DMS114 treated with DMSO at 0.1 percent for 48 hours (cell line): ENCODE results near the gene FAM136A.
A peak's percentile ranks its signal among the peaks of the same experiment; 100 is the strongest.
"Not testable (repeated sequence)": the region's sequence is repeated elsewhere in the genome, so short reads cannot be mapped to it uniquely, and the experiment has no call there.

ENCODE experiments used
- DNase-seq: peaks from one replicate; lab custom pipeline; 2025; ENCODE audit not compliant: unreplicated experiment; lab: John Stamatoyannopoulos, UW

The FAM136A gene

DNA sequence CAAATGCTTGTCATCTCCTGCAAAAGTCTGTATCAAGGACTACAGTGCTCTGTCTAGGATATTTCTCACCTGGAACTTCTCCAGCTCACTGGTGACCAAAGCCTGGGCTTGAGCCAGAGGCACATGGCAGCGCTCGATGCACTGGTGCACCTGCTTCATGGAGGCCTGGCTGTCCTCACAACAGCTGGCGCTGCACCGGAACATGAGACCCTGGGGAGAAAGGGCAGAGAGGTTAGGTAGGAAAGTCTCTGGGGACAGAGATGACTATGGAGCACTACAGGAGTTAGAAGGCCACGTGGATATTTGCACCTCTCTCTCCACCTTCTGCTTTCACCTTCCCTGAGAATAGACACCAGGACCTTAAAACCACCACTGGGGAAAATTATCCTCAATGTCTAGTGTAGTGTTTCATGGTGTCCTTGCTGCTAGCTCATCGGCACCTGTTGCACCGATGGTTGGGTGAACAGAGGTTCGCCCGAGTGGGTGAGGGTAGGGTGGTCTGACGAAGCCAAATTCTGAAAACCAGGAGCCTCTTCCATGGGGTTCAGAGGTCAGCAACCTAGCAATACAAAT, 1.0 kb downstream of the FAM136A start:
- no peak for DNase-seq

DNA sequence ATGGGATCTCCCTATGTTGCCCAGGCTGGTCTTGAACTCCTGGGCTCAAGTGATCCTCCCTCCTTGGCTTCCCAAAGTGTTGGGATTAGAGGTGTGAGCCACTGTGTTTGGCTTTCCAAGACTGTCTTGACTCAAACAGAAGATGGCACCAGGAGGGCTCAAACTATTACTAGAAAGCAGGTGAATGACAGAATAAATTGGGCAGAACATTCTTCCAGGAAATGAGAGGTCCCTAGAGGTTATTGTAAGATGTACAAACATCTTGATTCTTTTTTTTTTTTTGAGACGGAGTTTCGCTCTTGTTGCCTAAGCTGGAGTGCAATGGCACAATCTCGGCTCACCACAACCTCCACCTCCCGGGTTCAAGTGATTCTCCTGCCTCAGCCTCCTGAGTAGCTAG, 4.0 kb downstream of the FAM136A start:
- not testable (repeated sequence) for DNase-seq

DNA sequence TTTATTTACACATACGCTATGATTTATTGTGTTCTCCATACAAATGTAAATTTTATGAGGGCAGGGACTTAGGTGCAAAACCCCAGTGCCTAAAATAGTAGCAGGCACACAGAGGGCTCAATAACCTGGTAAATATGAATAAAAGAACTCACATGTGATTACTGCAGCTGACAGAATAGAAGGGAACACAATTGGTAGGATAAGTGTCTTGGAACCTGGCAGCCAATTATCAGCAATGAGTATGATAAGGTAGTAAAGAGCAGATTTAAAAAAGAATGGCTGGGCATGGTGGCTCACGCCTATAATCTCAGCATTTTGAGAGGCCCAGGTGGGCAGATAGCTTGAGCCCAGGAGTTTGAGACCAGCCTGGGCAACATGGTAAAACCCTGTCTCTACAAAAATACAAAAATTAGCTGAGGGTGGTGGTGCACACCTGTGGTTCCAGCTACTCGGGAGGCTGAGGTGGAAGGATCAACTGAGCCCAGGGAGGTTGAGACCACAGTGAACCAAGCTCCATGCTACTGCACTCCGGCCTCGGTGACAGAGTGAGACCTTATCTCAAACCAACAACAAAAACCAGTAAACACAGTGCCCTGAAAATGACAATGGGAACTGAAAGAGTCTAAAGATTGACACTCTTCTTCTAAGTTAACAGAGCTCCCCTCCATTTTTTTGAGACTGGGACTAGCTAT, 18.2 kb downstream of the FAM136A start:
- no peak for DNase-seq

DNA sequence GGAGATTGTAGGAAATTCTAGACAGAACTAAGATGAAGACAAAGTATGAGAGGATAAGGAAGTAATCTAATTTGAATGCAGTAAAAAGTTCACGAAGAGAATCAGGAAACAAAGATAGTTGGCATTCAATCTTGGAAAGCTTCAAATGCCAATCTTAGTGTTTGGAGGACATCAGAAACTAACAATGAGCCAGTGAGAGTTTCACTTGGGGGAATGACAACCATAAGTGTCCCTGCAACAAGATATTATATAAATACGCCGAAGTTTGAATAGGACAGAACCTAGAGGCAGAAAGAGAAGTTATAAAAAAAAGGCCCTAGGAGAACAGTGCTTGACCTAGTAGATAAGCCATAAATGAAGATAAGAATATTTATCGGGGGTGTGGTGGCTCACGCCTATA, 19.4 kb downstream of the FAM136A start:
- no peak for DNase-seq

DNA sequence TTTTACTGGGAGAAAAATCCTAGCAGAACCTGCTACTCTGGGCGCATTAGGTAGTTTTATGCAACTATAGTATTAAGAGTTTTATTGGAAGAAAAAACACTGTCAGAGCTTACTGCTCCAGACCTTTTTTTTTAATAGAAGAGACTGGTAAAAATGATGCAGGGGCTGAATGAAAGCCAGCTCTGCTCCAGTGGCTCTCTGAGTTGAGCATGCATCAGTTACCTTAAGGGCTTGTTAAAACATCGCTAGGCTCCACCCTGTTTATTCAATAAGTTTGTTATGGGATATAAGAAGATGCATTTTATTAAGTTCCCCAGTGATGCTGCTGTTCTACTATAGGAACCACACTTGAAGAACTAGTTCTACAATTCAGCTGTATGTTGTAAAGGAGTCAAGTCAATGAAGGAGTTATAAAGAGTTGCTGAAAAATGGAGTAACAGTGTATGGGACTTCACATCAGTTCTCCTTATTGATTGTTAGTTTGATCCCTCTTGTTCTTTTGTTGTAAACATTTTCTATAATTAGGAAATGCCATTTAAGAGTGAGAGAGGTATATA, 21.5 kb downstream of the FAM136A start:
- DNase-seq: no peak

DNA sequence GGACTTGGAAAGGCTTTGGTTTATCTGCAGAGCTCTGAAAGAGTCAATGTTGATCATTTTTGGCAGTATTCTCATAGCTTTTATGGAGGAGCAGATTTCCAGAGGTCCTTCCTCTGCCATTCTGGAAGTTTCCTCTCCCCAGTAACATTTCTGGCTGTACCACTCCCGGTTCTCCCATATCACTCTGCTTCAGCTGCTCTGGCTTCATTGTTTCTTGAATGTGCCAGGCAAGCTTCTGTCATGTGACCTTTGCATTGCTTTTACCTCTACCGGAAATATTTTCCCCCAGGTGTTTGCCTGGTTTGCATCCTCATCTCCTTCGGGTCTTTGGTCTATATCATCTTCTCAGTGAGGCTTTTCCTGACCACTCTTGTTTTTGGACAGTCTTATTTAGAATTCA, 31.5 kb downstream of the FAM136A start:
- DNase-seq: no peak

DNA sequence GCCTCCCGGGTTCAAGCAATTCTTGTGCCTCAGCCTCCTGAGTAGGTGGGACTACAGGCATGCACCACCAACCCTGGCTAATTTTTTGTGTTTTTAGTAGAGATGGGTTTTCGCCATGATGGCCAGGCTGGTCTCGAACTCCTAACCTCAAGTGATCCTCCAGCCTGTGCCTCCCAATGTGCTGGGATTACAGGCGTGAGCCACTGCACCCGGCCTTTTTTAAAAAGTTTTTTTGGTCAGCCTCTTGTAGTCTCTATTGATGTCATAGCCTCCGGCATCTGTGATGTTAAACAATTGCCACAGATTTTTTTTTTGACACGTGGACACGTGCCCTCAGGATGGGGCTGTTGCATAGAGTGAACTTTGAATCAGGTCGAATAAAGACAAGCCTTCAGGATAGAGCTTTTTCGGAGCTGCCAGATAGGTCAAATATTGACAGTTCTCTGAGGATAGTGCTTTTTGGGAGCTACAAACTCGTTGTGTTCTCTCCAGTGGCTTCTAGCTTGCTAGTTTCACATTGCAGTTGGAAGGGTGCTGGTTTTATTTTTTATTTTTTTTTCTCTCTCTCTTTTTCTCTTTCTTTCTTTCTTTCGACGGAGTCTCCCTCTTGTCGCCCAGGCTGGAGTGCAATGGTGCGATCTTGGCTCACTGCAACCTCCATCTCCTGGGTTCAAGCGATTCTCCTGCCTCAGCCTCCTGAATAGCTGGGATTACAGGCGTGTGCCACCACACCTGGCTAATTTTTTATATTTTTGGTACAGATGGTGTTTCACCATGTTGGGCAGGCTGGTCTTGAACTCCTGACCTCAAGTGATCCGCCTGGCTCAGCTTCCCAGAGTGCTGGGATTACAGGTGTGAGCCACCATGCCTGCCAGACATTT, 32.2 kb downstream of the FAM136A start:
- DNase-seq: not testable (repeated sequence)

DNA sequence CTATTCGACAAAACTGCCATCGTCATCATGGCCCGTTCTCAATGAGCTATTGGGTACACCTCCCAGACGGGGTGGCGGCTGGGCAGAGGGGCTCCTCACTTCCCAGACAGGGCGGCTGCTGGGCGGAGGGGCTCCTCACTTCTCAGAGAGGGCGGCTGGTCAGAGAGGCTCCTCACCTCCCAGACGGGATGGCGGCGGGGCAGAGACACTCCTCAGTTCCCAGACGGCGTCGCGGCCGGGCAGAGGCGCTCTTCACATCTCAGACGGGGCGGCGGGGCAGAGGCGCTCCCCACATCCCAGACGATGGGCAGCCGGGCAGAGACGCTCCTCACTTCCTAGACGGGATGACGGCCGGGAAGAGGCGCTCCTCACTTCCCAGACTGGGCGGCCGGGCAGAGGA, 34.9 kb downstream of the FAM136A start:
- DNase-seq: not testable (repeated sequence)

DNA sequence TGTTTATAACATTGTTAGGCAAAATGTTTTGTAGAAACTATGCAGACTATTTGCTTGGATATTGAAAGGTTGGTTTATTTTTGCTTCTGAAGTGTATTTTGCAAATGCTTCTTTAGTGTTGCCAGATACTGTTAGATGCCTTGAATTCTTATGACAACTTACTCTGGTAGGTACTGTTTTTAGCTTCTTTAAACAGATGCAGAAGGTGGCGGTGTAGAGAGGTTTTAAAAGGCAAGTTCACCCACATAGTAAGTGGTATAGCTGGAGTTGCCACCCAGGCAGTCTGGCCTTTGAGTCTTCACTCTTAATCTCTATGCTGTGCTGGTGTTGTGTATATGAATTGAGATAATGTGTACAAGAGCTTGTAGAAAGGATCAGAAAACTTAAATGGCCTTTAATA, 40.4 kb downstream of the FAM136A start:
- DNase-seq: no peak

DNA sequence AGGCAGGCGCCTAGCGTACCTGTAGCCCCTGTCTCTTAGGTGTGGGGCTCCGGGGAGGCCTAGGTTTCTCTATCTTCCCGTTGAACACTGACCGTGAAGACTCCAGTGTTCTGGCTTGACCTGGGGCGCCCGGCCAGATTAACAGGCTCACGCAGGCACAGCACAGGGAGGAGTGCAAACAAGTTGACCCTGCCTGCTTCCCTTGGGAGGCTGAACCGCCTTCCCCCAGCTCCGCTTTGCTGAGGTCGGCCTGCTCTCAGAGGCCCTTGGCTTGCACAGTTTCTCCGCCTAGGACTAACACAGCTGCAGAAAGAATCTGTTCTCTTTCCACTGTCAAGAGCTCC, 43.4 kb downstream of the FAM136A start:
- DNase-seq: no peak

DNA sequence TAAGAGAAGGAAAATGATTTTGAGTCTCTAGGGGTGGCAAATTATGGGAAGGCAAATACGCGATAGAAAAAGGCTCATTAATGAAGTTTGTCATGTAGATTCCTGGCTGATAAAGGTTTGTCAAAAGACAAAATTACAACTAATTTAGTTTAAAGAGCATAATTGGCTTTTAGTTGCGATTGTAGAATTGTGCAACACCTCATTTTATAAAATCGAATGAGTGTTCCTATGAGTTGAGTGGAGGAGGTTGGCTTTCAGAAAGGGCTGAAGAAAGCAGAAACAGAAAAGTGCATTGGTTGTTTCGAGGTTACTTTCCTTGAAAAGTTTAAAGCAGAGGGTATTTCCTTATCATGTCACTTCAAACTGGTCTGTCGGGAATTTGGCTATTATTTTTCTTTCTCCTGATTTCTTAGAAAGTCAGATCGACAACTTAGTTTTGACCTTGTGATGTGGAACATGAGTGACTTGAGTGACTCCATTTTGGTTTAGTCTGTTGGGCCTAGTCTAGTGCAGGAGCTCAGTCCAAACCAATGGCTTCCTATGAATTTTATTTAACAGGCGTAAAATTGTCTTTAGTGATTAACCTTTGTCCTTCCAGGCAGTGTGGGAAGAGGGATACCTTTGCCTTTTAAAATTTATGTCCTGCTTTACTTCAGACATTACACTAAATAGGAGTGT, 46.1 kb downstream of the FAM136A start:
- no peak for DNase-seq

DNA sequence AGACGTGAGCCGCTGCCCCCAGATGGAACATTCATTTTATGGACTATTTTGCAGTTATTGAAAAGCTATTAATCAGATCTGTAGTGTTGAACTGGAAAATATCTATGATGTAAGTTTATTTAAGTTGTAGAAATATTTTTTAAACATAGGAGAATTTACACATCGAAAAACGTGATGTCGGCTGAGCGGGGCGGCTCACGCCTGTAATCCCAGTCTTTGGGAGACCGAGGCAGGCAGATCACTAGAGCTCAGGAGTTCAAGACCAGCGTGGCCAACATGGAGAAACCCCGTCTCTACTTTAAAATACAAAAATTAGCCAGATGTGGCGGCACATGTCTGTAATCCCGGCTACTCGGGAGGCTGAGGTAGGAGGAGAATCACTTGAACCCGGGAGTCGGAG, 51.4 kb downstream of the FAM136A start:
- no peak for DNase-seq

DNA sequence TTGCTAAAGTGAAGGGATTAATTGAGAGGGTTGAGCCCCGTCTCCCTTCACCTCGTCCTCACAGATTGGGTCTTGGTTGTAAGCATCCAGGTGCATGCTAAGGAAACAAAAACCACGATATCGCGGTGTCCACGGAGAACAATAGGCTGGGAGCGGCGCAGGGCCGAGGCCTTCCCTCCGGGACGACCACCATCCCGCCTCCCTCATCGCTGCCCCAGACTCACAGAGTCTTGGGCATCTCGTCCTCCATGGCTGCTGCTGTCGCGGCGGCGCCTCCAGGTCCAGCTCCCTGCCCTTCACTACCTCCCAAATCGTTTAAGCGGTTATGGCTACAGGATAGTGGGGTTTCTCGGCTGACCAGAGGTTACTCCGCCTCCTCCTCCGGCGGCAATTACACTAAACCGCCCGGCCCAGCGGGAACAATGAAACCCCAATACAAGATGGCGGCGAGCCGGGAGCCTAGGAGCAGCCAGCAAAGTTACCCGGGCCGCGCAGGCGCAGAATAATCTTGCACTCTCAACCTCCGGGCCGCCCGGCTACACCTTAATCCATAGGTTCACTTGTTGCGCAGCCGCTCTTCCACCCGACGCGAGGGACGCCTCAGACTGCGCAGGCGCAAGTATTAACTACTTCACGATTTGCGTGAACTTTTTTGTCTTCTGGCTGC, 53.6 kb downstream of the FAM136A start, which contains the start of gene TIA1:
TIA1 (minus strand) TSS at position 448 of the 667 bp plus-strand sequence; CDS start at position 250, 198 bp downstream.
- DNase-seq: peak; percentile 99

DNA sequence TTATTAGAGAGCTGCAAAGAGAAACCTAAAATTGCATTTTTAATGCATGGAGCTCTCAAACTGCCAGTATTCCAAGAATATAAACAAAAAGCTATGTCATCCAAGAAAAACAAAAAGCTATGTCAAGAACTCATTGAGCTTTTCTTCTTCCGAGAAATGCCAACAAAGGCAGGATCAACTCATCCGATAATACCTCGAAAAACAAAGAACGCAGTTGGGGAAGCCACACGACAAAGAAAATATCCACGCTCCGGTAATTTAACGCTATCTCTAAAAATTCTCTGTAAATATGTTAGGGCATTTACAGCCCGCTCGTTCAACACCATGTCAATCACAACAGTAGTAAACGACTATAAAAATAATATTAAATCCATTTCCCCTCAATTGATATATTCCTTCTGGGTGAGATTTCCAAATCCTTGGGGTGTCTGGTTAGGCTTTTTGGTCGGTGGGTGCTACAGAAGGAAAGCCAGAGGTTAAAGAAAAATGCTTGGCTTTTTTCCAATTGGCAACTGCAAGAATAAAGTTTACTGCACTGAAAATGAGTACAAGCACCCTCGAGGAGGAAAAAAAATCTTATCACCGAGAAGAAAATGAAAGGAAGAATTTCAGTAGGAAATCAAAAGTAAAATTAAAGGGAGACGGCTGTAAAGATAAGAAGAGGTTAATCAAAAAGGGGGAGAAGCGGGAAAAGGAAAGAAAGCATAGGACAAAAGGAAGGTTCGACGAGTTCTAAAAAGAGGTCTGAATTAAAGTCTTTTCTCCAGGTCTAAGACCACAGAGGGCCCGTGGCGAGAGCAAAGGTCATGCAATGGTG, 54.3 kb downstream of the FAM136A start:
- DNase-seq: peak; percentile 67
